IMR-90 (cell line): ENCODE results near the gene FAXDC2. TPM values are rescaled to one million over a fixed set of nuclear protein-coding genes. Genes with fewer than 3 reads are reported as not detected.

Source experiments
- ATAC-seq: fragments of 200-7000 bp; cut with Tn5 transposase; 2 replicates; pipeline ENCODE4 v1.9.1; 2020; ENCODE audit warnings: low read depth, mild to moderate bottlenecking, moderate library complexity
- BruUV-seq: library from RNA; stranded (reverse); fragments of 400-500 nt; replicated peaks from 2 replicates; lab custom pipeline; 2021; lab: Mats Ljungman, UMichigan
- CTCF ChIA-PET: fragments of 300-600 bp; formaldehyde crosslinking; extraction: SDS; loops from one replicate; lab custom pipeline; 2021; ENCODE audit warnings: antibody characterized with exemption; lab: Yijun Ruan, JAX
- POLR2A ChIA-PET: fragments of 300-600 bp; sonication (Branson Sonifier 250); formaldehyde crosslinking; loops from one replicate; lab custom pipeline; 2022; ENCODE audit warnings: antibody characterized with exemption; ENCODE audit not compliant: unreplicated experiment; lab: Charles Lee
- DNase-seq: peaks from one replicate; pipeline ENCODE4 v3.0.0; 2013
- H2AFZ ChIP-seq: replicated peaks from 2 replicates; pipeline ENCODE3; 2013; ENCODE audit warnings: low read length, mild to moderate bottlenecking; ENCODE audit not compliant: poor library complexity
- H2AK5ac ChIP-seq: 2 replicates; pipeline ENCODE4 v1.6.1; 2013; ENCODE audit warnings: low read depth, low read length, inconsistent platforms
- H2AK9ac ChIP-seq: replicated peaks from 2 replicates; pipeline ENCODE3; 2013; ENCODE audit warnings: mild to moderate bottlenecking, low read depth, low read length, moderate library complexity; ENCODE audit not compliant: poor library complexity
- H2BK120ac ChIP-seq: 2 replicates; pipeline ENCODE4 v1.6.1; 2013; ENCODE audit warnings: low read depth, low read length, inconsistent platforms
- H2BK15ac ChIP-seq: 3 replicates; pipeline ENCODE4 v1.6.1; 2013; ENCODE audit warnings: low read depth, low read length, inconsistent platforms
- H2BK20ac ChIP-seq: 2 replicates; pipeline ENCODE4 v1.6.1; 2013; ENCODE audit warnings: low read depth, mild to moderate bottlenecking, inconsistent platforms, low read length, moderate library complexity
- H2BK5ac ChIP-seq: 2 replicates; pipeline ENCODE4 v1.6.1; 2013; ENCODE audit warnings: mild to moderate bottlenecking, low read depth, low read length, inconsistent platforms; ENCODE audit not compliant: poor library complexity, severe bottlenecking
- H3K14ac ChIP-seq: replicated peaks from 2 replicates; pipeline ENCODE4 v1.6.1; 2013; ENCODE audit warnings: low read depth, low read length, inconsistent platforms
- H3K18ac ChIP-seq: 2 replicates; pipeline ENCODE4 v1.6.1; 2013; ENCODE audit warnings: low read depth, low read length, control low read depth
- H3K23ac ChIP-seq: 2 replicates; pipeline ENCODE4 v1.6.1; 2013; ENCODE audit warnings: low read depth, low read length, inconsistent platforms
- H3K27ac ChIP-seq: 2 replicates; pipeline ENCODE4 v1.5.1; 2013; ENCODE audit warnings: mild to moderate bottlenecking, control low read depth, low read length; ENCODE audit not compliant: insufficient read depth
- H3K27me3 ChIP-seq: 2 replicates; pipeline ENCODE4 v1.6.1; 2013; ENCODE audit warnings: low read length; ENCODE audit not compliant: control insufficient read depth, insufficient read depth
- H3K36me3 ChIP-seq: 2 replicates; pipeline ENCODE4 v1.6.1; 2013; ENCODE audit warnings: low read length, mixed read lengths; ENCODE audit not compliant: control insufficient read depth, insufficient read depth
- H3K4ac ChIP-seq: 2 replicates; pipeline ENCODE4 v1.6.1; 2013; ENCODE audit warnings: low read depth, low read length, inconsistent platforms
- H3K4me1 ChIP-seq: 2 replicates; pipeline ENCODE4 v1.6.1; 2013; ENCODE audit warnings: low read length, mixed read lengths; ENCODE audit not compliant: control insufficient read depth, insufficient read depth
- H3K4me2 ChIP-seq: 2 replicates; pipeline ENCODE4 v1.6.1; 2013; ENCODE audit warnings: low read depth, mild to moderate bottlenecking, control low read depth, low read length, moderate library complexity
- H3K4me3 ChIP-seq: 2 replicates; pipeline ENCODE4 v1.5.1; 2013; ENCODE audit warnings: low read depth, mild to moderate bottlenecking, control low read depth, low read length, moderate library complexity; ENCODE audit not compliant: insufficient read depth
- H3K56ac ChIP-seq: 2 replicates; pipeline ENCODE4 v1.6.1; 2013; ENCODE audit warnings: low read length, inconsistent platforms; ENCODE audit not compliant: insufficient read depth; ENCODE audit errors: extremely low read depth
- H3K79me1 ChIP-seq, 2 experiments: 2 replicates each; pipeline ENCODE4 v1.6.1; 2013; ENCODE audit warnings: low read length in 2 of 2, inconsistent platforms in 1 of 2, low read depth in 1 of 2
- H3K9ac ChIP-seq: 2 replicates; pipeline ENCODE4 v1.6.1; 2013; ENCODE audit warnings: low read depth, low read length, control low read depth
- H3K9me1 ChIP-seq: 2 replicates; pipeline ENCODE4 v1.6.1; 2013; ENCODE audit warnings: low read length, inconsistent platforms; ENCODE audit not compliant: insufficient read depth
- H3K9me3 ChIP-seq: 2 replicates; pipeline ENCODE4 v1.6.1; 2013; ENCODE audit warnings: low read length; ENCODE audit not compliant: control insufficient read depth, insufficient read depth
- H4K20me1 ChIP-seq: 2 replicates; pipeline ENCODE4 v1.6.1; 2013; ENCODE audit warnings: low read length, inconsistent platforms; ENCODE audit not compliant: insufficient read depth
- H4K5ac ChIP-seq: 2 replicates; pipeline ENCODE4 v1.6.1; 2013; ENCODE audit warnings: mild to moderate bottlenecking, low read depth, low read length, control low read depth
- H4K8ac ChIP-seq, 2 experiments: 2 replicates each; pipeline ENCODE4 v1.6.1; 2013; ENCODE audit warnings: low read depth in 2 of 2, low read length in 2 of 2, control low read depth in 1 of 2, inconsistent platforms in 1 of 2
- H4K91ac ChIP-seq: 2 replicates; pipeline ENCODE4 v1.6.1; 2013; ENCODE audit warnings: low read depth, low read length, inconsistent platforms; ENCODE audit not compliant: insufficient read depth
- BHLHE40 ChIP-seq: fragments of 150-350 bp; IDR thresholded peaks from 2 replicates; pipeline ENCODE4 v1.6.1; 2016; ENCODE audit warnings: mild to moderate bottlenecking, low read depth, low read length
- CEBPB ChIP-seq: IDR thresholded peaks from 2 replicates; pipeline ENCODE4 v1.6.1; 2012; ENCODE audit warnings: low read depth, low read length, improper control_type of control experiment
- CTCF ChIP-seq: conservative IDR thresholded peaks from 2 replicates; pipeline ENCODE4 v1.5.1; 2012; ENCODE audit warnings: mild to moderate bottlenecking, low read depth, low read length, improper control_type of control experiment
- FOS ChIP-seq: fragments of 150-350 bp; IDR thresholded peaks from 2 replicates; pipeline ENCODE4 v1.6.1; 2016; ENCODE audit warnings: low read depth, low read length
- MAFK ChIP-seq: IDR thresholded peaks from 2 replicates; pipeline ENCODE4 v1.6.1; 2012; ENCODE audit warnings: low read depth, low read length, improper control_type of control experiment
- NFE2L2 ChIP-seq: fragments of 150-350 bp; IDR thresholded peaks from 2 replicates; pipeline ENCODE4 v1.6.1; 2016; ENCODE audit warnings: low read depth, mild to moderate bottlenecking, low read length
- POLR2A ChIP-seq: IDR thresholded peaks from 2 replicates; pipeline ENCODE4 v1.6.1; 2012; ENCODE audit warnings: mild to moderate bottlenecking, low read depth, low read length
- RAD21 ChIP-seq: IDR thresholded peaks from 2 replicates; pipeline ENCODE4 v1.6.1; 2012; ENCODE audit warnings: low read length, improper control_type of control experiment
- RCOR1 ChIP-seq: IDR thresholded peaks from 2 replicates; pipeline ENCODE4 v1.6.1; 2012; ENCODE audit warnings: mild to moderate bottlenecking, low read length, improper control_type of control experiment; ENCODE audit not compliant: insufficient replicate concordance
- RFX5 ChIP-seq: IDR thresholded peaks from 2 replicates; pipeline ENCODE4 v1.8.0; 2012; ENCODE audit warnings: low read depth, mild to moderate bottlenecking, low read length, moderate library complexity
- USF2 ChIP-seq: fragments of 150-350 bp; IDR thresholded peaks from 2 replicates; pipeline ENCODE4 v1.6.1; 2017; ENCODE audit warnings: mild to moderate bottlenecking, antibody characterized with exemption, low read length, low read depth
- WGBS, 2 experiments: methylation state at CpG; one replicate each; pipeline versions ENCODE4 v1.1.5 to v1.1.7; 2013; ENCODE audit warnings: missing lambda C conversion rate in 2 of 2; ENCODE audit not compliant: insufficient read length in 1 of 2; ENCODE audit errors: extremely low coverage in 2 of 2; 5-methylcytosine and 5-hydroxymethylcytosine counted together
- dilution Hi-C: fragments of 300-500 bp; cut with HindIII; formaldehyde crosslinking; loops from one replicate; pipeline ENCODE4 v1.14.3; 2018; ENCODE audit warnings: low sequenced_read_pairs; ENCODE audit not compliant: unreplicated experiment
- in situ Hi-C: fragments of 300-500 bp; cut with MboI; formaldehyde crosslinking; loops from 3 replicates; pipeline ENCODE4 v1.14.3; 2019; ENCODE audit warnings: low sequenced_read_pairs, inconsistent platforms, mixed read lengths
- intact Hi-C: fragments of 100-400 bp; cut with micrococcal nuclease; formaldehyde crosslinking; loops from 2 replicates; pipeline ENCODE4 v1.10.0; 2022
- polyA plus RNA-seq, 3 experiments: library from polyadenylated mRNA; depleted of rRNA; stranded (reverse); fragments of >200 nt; gene quantifications; 2 replicates each; pipeline ENCODE4 v1.2.3, GENCODE V29; 2012; ENCODE audit warnings: low replicate concordance in 1 of 3
- total RNA-seq: library from RNA; depleted of rRNA; stranded (reverse); fragments of >200 nt; gene quantifications from 2 replicates; pipeline ENCODE4 v1.2.3, GENCODE V29; 2012
- TF ChIP-seq, protein P1 (sequence below): fragments of 150-350 bp; IDR thresholded peaks from 2 replicates; pipeline ENCODE4 v1.6.1; 2016; ENCODE audit warnings: low read depth, mild to moderate bottlenecking, low read length, moderate library complexity, borderline replicate concordance

The FAXDC2 gene
- total and polyA plus RNA-seq, 2 of the 4 experiments (the other 2 are of a cell fraction): 4.3 to 8.9 TPM

GRCh38 chr5:154794525-154795234 is 55.7 kb downstream of the FAXDC2 start:
- Histone ChIP-seq H3K9me3 (no peaks in the 10 kb centered on the region), H4K5ac (no peak overlapping the region), H3K4me1 (peaks cover 22% of the 10 kb centered on the region), H3K4me2 (peak overlapping the region; percentile 53), H2BK5ac (peak overlapping the region; percentile 39), H3K23ac (peak overlapping the region; percentile 15; the same call in 1 of the 2 replicates), H2AK9ac (peak overlapping the region; percentile 22), H3K9me1 (peaks cover 39% of the 10 kb centered on the region), H3K27ac (peak overlapping the region; percentile 56; the same call in 1 of the 2 replicates), H4K8ac (peak overlapping the region in 1 of 2 experiments; percentile 6; a peak in 1 of 4 replicates), H3K18ac (peak overlapping the region; percentile 64; the same call in 1 of the 2 replicates), H2BK20ac (0 out of 2 replicates have a peak overlapping the region, but pooled peaks have one; percentile 38), H3K4ac (peak overlapping the region; percentile 66), H2BK15ac (no peak overlapping the region; the same call in 2 of the 3 replicates), H3K27me3 (no peaks in the 10 kb centered on the region), H4K91ac (no peak overlapping the region; the same call in 1 of the 2 replicates), H2AK5ac (peak overlapping the region; percentile 71), H3K14ac (peak overlapping the region; percentile 34; the same call in 1 of the 2 replicates), H2BK120ac (peak overlapping the region; percentile 46; the same call in 1 of the 2 replicates), H4K20me1 (peaks cover 56% of the 10 kb centered on the region), H3K56ac (no peak overlapping the region), H3K9ac (no peak overlapping the region), H2AFZ (no peak overlapping the region), H3K4me3 (no peak overlapping the region), H3K79me1 (peaks cover 33 to 75% of the 10 kb centered on the region in 2 experiments), H3K36me3 (peaks cover 34% of the 10 kb centered on the region)
- intact Hi-C loops: loop anchor here (2.0 kb wide), 2 partner anchors 38 to 62 kb away; no protein-coding TSS in a partner anchor
- ATAC-seq (peak; percentile 88), DNase-seq (peak; percentile 85)
- no peak for TF ChIP-seq RCOR1
- TF ChIP-seq BHLHE40: peak; percentile 3; the same call in 1 of the 2 replicates
- no peak for TF ChIP-seq RFX5
- TF ChIP-seq NFE2L2: no peak
- TF ChIP-seq, protein P1, sequence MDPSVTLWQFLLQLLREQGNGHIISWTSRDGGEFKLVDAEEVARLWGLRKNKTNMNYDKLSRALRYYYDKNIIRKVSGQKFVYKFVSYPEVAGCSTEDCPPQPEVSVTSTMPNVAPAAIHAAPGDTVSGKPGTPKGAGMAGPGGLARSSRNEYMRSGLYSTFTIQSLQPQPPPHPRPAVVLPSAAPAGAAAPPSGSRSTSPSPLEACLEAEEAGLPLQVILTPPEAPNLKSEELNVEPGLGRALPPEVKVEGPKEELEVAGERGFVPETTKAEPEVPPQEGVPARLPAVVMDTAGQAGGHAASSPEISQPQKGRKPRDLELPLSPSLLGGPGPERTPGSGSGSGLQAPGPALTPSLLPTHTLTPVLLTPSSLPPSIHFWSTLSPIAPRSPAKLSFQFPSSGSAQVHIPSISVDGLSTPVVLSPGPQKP: no peak
- peak; percentile 69; the same call in 1 of the 2 replicates for TF ChIP-seq FOS
- TF ChIP-seq RAD21: no peak
- no peak for TF ChIP-seq CTCF
- no peak for TF ChIP-seq POLR2A
- TF ChIP-seq CEBPB: no peak
- no peak for TF ChIP-seq USF2
- TF ChIP-seq MAFK: no peak
- ChIA-PET POLR2A (no interaction called here), CTCF (interaction anchor here (0.5 to 1.1 kb wide), 3 partner anchors 8 to 132 kb away, joined by 3 to 5 read pairs (median 4); no protein-coding TSS in a partner anchor)
- WGBS, 2 experiments: no CpG with 5 or more reads among the region's 7 CpGs
- no TSS peak for BruUV-seq
- dilution Hi-C loops: no loop called here
- in situ Hi-C loops: no loop called here
